ENCODE data around the gene MTHFSD.

- TF ChIP-seq, protein P1, sequence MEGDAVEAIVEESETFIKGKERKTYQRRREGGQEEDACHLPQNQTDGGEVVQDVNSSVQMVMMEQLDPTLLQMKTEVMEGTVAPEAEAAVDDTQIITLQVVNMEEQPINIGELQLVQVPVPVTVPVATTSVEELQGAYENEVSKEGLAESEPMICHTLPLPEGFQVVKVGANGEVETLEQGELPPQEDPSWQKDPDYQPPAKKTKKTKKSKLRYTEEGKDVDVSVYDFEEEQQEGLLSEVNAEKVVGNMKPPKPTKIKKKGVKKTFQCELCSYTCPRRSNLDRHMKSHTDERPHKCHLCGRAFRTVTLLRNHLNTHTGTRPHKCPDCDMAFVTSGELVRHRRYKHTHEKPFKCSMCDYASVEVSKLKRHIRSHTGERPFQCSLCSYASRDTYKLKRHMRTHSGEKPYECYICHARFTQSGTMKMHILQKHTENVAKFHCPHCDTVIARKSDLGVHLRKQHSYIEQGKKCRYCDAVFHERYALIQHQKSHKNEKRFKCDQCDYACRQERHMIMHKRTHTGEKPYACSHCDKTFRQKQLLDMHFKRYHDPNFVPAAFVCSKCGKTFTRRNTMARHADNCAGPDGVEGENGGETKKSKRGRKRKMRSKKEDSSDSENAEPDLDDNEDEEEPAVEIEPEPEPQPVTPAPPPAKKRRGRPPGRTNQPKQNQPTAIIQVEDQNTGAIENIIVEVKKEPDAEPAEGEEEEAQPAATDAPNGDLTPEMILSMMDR (IDR thresholded peaks at IDR 0.05): no peak
- no peak for TF ChIP-seq POLR2A (IDR thresholded peaks at IDR 0.05)
Observed at GRCh38 chr16:86597126-86597879, 42.3 kb upstream of the MTHFSD start.
